Activated naive CD4-positive, alpha-beta T cell treated with anti-CD3 and anti-CD28 coated beads for 36 hours (primary cell): ENCODE results near the gene BST2. TPM values are rescaled to one million over a fixed set of nuclear protein-coding genes. Genes with fewer than 3 reads are reported as not detected.

Experiments used
- CTCF ChIA-PET: fragments of 350-600 bp; sonication (Branson Sonifier 250); formaldehyde crosslinking; loops from one replicate; lab custom pipeline; 2021; ENCODE audit warnings: antibody characterized with exemption; lab: Charles Lee
- DNase-seq: peaks from one replicate; pipeline ENCODE4 v3.0.0-alpha.2; 2020
- H3K27ac Mint-ChIP-seq: one replicate; pipeline ENCODE4 v1.8.0; 2021; ENCODE audit warnings: mild to moderate bottlenecking, mixed read lengths
- H3K27me3 Mint-ChIP-seq: one replicate; pipeline ENCODE4 v1.8.0; 2021; ENCODE audit warnings: low read depth, mixed read lengths
- H3K36me3 Mint-ChIP-seq: one replicate; pipeline ENCODE4 v1.8.0; 2021; ENCODE audit warnings: low read depth, mixed read lengths
- H3K4me1 Mint-ChIP-seq: one replicate; pipeline ENCODE4 v1.8.0; 2021; ENCODE audit warnings: low read depth, mixed read lengths
- H3K4me3 Mint-ChIP-seq: one replicate; pipeline ENCODE4 v1.8.0; 2021; ENCODE audit warnings: mild to moderate bottlenecking, moderate library complexity, mixed read lengths
- H3K9me3 Mint-ChIP-seq: one replicate; pipeline ENCODE4 v1.8.0; 2021; ENCODE audit warnings: mixed read lengths
- intact Hi-C: fragments of 100-400 bp; cut with micrococcal nuclease; formaldehyde crosslinking; loops from one replicate; pipeline ENCODE4 v1.15.1; 2023
- total RNA-seq, 2 experiments: library from RNA; stranded (reverse); gene quantifications; one replicate each; pipeline ENCODE4 v1.2.3, GENCODE V29; 2021

Gene BST2
- total RNA-seq, 2 experiments from 2014 or later = 117 to 121 TPM

DNA sequence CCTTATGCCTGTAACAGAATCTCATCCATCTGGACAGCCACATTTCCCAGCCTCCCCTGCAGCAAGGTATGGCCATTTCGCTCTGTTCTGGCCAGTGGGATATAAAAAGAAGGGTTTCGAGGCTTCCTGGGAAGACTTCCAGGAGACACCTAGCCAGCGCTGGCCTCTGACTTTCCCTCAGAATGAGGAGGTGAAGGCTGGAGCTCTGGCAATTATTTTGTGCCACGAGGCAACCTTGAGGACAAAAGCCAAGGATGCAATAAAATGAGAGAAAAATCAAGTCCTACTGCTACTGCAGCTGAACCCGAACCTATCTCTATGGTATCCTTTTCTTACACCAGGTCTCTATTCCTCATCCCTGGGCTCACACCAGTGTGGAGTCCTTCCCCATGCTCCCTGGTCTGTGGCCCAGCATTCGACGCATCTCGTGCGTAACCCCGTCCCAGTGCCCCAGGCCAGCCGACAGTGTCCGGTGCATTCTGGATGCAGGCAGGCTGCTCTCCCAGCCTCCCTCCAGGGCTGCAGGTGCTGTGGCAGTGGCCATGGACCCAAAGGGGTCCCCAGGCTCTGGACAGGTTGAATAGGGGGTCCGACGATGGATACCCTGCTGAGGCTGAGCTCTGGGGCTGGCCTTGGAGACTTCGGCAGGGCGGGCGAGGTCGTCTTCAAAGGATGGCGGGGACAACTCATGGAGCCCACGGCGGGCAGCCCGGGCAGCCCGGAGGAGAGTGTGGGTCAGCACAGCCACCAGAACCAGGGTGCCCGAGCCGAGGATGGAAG is 30.9 kb upstream of the BST2 start:
- Mint-ChIP-seq H3K4me1 (no peaks in the 10 kb centered on the region), H3K36me3 (no peaks in the 10 kb centered on the region), H3K27me3 (no peaks in the 10 kb centered on the region), H3K9me3 (no peaks in the 10 kb centered on the region), H3K4me3 (no peak overlapping the region), H3K27ac (no peak overlapping the region)
- CTCF ChIA-PET = interaction anchor here (0.7 to 1.1 kb wide), 3 partner anchors 11 to 42 kb away, joined by 3 read pairs; no protein-coding TSS in a partner anchor
- no peak for DNase-seq
- intact Hi-C loops = no loop called here

DNA sequence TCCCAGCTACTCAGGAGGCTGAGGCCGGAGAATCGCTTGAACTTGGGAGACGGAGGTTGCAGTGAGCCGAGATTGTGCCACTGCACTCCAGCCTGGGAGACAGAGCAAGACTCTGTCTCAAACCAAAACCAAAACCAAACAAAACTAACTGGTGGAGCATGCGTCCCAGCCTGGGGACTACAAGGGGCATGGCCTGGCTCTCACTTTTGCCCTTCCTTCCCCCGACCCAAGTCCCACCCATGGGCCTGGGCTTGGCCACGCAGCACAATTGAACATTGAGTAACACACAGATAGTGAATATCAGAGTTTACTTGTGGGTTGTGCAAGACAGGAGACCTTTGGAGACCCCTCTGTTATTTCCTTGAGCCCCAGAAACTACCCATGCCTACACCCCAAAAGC is 29.8 kb upstream of the BST2 start:
- CTCF ChIA-PET = no interaction called here
- no peak overlapping the region for H3K27ac Mint-ChIP-seq
- intact Hi-C loops = no loop called here
- H3K4me1 Mint-ChIP-seq = no peaks in the 10 kb centered on the region
- no peaks in the 10 kb centered on the region for H3K27me3 Mint-ChIP-seq
- no peaks in the 10 kb centered on the region for H3K9me3 Mint-ChIP-seq
- H3K4me3 Mint-ChIP-seq = no peak overlapping the region
- DNase-seq = no peak
- H3K36me3 Mint-ChIP-seq = no peaks in the 10 kb centered on the region

DNA sequence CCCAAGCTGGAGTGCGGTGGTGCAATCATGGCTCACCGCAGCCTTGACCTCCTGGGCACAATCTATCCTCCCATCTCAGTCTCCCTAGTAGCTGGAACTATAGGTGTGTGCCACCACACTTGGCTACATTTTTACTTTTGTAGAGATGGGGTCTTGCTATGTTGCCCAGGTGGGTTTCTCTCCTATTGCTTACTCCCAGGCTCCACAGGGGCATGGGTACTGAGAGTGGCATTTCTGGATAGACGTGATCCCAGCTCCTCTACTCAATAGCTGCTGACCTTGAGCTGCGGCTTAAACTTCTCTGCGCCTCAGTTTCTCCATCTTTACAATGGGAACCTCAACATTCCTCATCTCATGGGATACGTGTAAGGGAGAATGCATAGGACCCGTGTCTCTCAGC is 26.0 kb upstream of the BST2 start:
- Mint-ChIP-seq H3K36me3 (no peaks in the 10 kb centered on the region), H3K4me1 (no peaks in the 10 kb centered on the region), H3K27me3 (no peaks in the 10 kb centered on the region), H3K4me3 (no peak overlapping the region), H3K27ac (no peak overlapping the region), H3K9me3 (no peaks in the 10 kb centered on the region)
- no peak for DNase-seq
- intact Hi-C loops = no loop called here
- CTCF ChIA-PET = interaction anchor here (0.6 to 1.6 kb wide), 2 partner anchors 10 to 65 kb away, joined by 4 to 5 read pairs; no protein-coding TSS in a partner anchor

DNA sequence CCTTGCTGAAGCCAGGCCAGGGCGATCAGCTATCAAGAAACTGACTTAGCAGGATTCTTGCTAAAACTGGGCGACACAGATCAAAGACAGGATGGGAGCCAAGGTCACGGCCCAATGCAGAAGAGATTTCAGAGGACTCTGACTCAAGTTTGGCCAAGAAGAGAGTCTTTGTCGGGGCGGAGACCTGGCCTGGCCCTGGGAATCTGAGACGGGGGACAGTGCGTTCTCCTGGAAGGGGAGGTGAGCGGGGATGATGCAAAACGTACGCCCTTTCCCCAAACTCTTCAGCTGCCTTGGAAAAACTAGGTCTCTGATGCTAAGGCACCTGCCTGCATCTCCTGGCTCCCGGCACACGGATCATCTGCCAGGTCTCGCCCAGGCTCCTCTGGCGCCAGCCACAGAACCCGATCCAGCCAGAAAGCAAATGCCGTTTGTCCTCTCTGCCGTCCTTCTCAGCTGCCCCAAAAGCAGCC is 24.2 kb upstream of the BST2 start:
- H3K9me3 Mint-ChIP-seq = no peaks in the 10 kb centered on the region
- no peak overlapping the region for H3K4me3 Mint-ChIP-seq
- H3K27ac Mint-ChIP-seq = no peak overlapping the region
- CTCF ChIA-PET = interaction anchor here (0.8 to 1.6 kb wide), 3 partner anchors 10 to 44 kb away, joined by 4 read pairs; partner anchors contain the start of gene MVB12A
- peaks cover 2% of the 10 kb centered on the region for H3K4me1 Mint-ChIP-seq
- no peak for DNase-seq
- H3K36me3 Mint-ChIP-seq = no peaks in the 10 kb centered on the region
- no peaks in the 10 kb centered on the region for H3K27me3 Mint-ChIP-seq
- intact Hi-C loops = no loop called here

DNA sequence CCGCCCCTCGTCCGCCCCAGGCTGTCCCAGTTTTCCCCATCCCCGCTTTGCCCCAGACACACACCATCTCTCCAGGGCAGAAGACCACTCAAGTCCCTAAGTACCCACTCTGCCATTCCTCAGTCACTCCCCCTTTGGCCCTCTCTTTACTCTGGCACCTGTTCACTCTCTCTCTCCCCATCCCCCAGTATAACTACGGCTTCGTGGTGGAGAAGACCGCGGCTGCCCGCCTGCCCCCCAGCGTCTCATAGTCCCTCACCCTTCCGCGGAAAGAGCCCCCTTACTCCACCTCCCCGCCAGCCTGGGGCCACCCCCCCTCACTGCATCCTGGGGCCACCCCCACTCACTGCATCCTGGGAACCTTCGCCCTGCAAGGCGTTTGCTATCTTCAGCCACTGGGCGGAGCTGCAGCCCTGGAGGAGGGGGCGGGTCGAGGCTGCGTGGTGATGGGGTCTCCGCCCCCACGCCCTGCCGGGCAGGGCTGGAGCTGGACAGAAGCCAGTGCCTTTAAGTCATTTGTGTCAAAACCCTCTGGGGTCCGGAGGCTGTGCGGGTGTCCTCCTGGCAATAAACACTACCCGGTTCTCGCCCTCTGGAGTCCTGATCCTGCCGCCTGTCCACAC is 19.4 kb upstream of the BST2 start:
- Mint-ChIP-seq H3K27me3 (no peaks in the 10 kb centered on the region), H3K4me1 (peaks cover 7% of the 10 kb centered on the region), H3K36me3 (no peaks in the 10 kb centered on the region), H3K4me3 (no peak overlapping the region), H3K27ac (no peak overlapping the region), H3K9me3 (no peaks in the 10 kb centered on the region)
- CTCF ChIA-PET = interaction anchor here (1.1 kb wide), 1 partner anchor 22 kb away, joined by 3 read pairs; no protein-coding TSS in a partner anchor
- peak; percentile 69 for DNase-seq
- intact Hi-C loops = loop anchor here (1.0 to 2.0 kb wide), 2 partner anchors 24 to 41 kb away; partner anchors contain the start of gene TMEM221

DNA sequence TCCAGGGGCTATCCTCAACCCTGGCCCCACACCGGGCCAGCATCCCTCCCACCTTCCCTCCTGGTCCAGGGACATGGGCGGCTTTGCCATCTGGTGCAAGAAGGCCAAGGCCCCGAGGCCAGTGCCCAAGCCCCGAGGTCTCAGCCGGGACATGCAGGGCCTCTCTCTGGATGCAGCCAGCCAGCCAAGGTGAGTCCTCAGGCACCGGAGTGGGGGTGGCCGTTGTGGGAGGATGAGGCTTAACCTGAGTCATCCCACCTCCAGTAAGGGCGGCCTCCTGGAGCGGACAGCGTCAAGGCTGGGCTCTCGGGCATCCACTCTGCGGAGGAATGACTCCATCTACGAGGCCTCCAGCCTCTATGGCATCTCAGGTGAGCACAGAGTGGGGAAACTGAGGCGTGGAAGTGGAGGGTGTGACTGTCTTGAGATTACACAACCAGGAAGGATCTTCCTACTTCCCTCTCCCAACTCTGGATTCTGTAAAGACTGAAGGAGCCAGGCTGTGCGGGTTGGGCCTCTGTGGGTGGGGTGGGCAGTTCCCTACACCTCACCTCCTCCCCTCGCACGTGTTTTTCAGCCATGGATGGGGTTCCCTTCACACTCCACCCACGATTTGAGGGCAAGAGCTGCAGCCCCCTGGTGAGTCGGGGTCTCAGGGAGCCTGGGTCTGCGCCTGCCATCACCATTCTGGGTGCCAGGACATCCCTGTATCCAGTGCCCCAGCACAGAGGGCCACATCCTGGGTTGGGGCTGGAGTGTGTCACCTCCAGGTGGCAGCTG is 18.2 kb upstream of the BST2 start:
- Mint-ChIP-seq H3K4me1 (peaks cover 17% of the 10 kb centered on the region), H3K9me3 (no peaks in the 10 kb centered on the region), H3K27me3 (no peaks in the 10 kb centered on the region), H3K4me3 (no peak overlapping the region), H3K27ac (no peak overlapping the region), H3K36me3 (no peaks in the 10 kb centered on the region)
- no peak for DNase-seq
- CTCF ChIA-PET = interaction anchor here (0.7 kb wide), 1 partner anchor 312 kb away, joined by 4 read pairs; no protein-coding TSS in a partner anchor
- intact Hi-C loops = loop anchor here (2.0 kb wide), 1 partner anchor 25 kb away; the partner anchor contains the start of gene TMEM221

DNA sequence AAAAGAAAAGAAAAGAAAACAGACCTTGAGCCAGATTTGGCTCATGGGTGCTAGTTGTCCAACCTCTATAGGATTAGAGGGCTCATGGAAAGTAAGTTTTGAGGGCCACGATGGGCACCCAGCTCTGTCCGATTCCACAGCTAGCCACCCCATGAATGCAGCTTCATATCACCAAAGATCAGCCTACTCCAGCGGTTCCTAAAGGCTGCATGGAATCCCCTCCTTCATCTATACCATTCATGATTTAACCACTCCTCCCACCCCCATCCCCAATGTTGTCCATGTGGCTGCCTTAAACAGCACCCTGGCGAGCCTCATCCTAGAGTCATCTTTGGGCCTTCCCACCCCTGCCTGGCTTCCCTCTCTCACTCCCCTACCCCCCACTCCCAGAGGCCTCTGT is 16.5 kb upstream of the BST2 start:
- intact Hi-C loops = no loop called here
- H3K4me3 Mint-ChIP-seq = no peak overlapping the region
- CTCF ChIA-PET = interaction anchor here (0.6 to 1.3 kb wide), 2 partner anchors 19 to 302 kb away, joined by 4 to 5 read pairs; no protein-coding TSS in a partner anchor
- no peaks in the 10 kb centered on the region for H3K9me3 Mint-ChIP-seq
- H3K36me3 Mint-ChIP-seq = peaks cover 1% of the 10 kb centered on the region
- no peak for DNase-seq
- no peak overlapping the region for H3K27ac Mint-ChIP-seq
- peaks cover 17% of the 10 kb centered on the region for H3K4me1 Mint-ChIP-seq
- H3K27me3 Mint-ChIP-seq = no peaks in the 10 kb centered on the region

DNA sequence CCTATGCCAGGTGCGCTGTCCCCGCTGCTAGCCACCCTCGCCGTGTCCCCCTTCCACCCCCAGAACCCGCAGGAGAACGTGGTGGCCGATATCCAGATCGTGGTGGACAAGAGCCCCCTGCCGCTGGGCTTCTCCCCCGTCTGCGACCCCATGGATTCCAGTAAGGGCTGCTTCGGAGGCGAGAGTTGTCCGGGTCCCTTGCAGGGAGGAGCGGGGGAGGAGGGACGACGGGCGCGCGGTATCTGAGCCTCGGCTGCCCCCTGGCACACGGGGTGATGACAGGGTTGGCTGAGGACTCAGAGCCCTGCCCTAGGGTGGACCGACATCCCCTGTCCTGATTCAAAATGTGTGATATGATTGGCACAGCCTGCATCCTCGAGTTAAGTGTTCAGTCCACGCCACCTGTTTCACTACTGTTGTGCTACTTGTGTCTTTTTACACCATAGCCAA is 15.1 kb upstream of the BST2 start:
- H3K4me1 Mint-ChIP-seq = peaks cover 17% of the 10 kb centered on the region
- intact Hi-C loops = loop anchor here (1.0 kb wide), 1 partner anchor 25 kb away; no protein-coding TSS in a partner anchor

DNA sequence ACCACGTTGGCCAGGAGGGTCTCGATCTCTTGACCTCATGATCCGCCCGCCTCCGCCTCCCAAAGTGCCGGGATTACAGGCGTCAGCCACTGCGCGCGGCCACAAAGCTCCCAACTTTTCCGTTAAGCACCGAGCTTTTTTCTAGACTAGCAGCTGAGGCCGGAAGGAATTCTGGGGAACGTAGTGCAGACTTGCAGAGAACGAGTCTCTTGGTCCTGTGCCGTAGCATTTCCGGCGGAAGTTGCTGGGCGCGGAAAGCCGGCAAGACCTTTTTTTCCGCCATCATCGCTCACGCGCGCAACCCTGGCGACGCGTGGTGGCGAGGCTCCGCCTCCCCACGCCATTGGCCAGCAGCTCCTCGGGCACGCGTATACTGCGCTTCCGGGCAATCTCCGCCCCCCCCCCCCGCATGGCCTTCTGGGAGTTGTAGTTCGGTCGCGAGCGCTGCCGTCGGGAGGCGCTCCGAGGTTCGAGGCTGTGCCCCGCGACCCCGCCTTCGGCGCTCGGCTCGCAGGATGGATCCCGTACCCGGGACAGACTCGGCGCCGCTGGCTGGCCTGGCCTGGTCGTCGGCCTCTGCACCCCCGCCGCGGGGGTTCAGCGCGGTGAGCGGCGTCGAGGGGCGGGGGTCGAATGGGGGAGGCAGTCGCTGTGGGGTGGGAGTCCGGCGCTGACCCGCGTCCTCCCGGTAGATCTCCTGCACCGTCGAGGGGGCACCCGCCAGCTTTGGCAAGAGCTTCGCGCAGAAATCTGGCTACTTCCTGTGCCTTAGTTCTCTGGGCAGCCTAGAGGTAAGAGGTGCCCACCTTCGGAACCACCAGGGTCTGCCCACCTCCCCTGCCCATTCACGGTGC is 14.4 kb upstream of the BST2 start, which contains the start of gene MVB12A:
TSS of gene MVB12A (plus strand) at position 427 of the 854 bp plus-strand sequence. CDS start at position 516, 89 bp downstream.
- H3K27ac Mint-ChIP-seq = peak within 1 kb of the TSS; percentile 87
- intact Hi-C loops = loop anchor here (1.0 kb wide), 6 partner anchors 15 to 153 kb away; partner anchors contain the start of genes BABAM1, BST2, DDA1 and GTPBP3

More for the DNA sequence above, 15.1 kb upstream of the BST2 start:
- DNase-seq = peak; percentile 52
- Mint-ChIP-seq H3K4me3 (peak overlapping the region; percentile 87), H3K36me3 (peaks cover 3% of the 10 kb centered on the region), H3K27ac (no peak overlapping the region), H3K27me3 (no peaks in the 10 kb centered on the region), H3K9me3 (no peaks in the 10 kb centered on the region)
- CTCF ChIA-PET = interaction anchor here (1.0 to 1.4 kb wide), 3 partner anchors 8 to 26 kb away, joined by 4 to 5 read pairs (median 5); partner anchors contain the start of gene CCDC194

DNA sequence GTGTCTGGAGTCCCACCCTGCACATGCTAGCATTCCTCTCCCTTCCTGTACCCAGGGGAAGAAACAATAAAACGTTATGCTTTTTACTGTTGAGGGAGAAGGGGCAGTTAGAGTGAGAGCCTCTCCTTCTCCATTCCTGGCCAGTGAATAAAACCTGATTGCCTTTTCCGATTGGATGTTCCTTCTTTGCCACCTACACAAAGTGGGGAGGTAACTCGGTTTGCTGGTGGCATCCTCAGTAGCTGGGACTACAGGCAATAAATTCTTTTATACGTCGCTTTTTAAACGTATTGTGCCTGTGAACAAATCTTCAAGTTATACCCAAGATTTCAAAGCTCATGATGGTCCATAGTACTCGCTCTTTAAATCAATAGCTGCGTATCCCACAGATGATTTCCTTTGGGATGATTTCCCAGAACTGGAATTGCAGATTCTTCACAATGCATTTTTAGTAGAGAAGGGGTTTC is 13.8 kb upstream of the BST2 start:
- CTCF ChIA-PET = interaction anchor here (0.8 to 1.7 kb wide), 7 partner anchors 10 to 47 kb away, joined by 3 to 8 read pairs (median 4); partner anchors contain the start of gene CCDC194
- Mint-ChIP-seq H3K27me3 (no peaks in the 10 kb centered on the region), H3K4me3 (peak overlapping the region; percentile 87), H3K9me3 (no peaks in the 10 kb centered on the region), H3K36me3 (peaks cover 4% of the 10 kb centered on the region), H3K27ac (peak overlapping the region; percentile 87), H3K4me1 (peaks cover 14% of the 10 kb centered on the region)
- intact Hi-C loops = loop anchor here (1.0 kb wide), 5 partner anchors 14 to 152 kb away; partner anchors contain the start of genes BABAM1, BST2, DDA1 and GTPBP3
- DNase-seq = no peak

More for the DNA sequence above, 14.4 kb upstream of the BST2 start, which contains the start of gene MVB12A:
- Mint-ChIP-seq H3K27me3 (no peaks in the 10 kb centered on the region), H3K36me3 (peaks cover 3% of the 10 kb centered on the region), H3K9me3 (no peaks in the 10 kb centered on the region), H3K4me3 (peak within 1 kb of the TSS; percentile 87), H3K4me1 (peaks cover 17% of the 10 kb centered on the region)
- peak; percentile 98 for DNase-seq
- CTCF ChIA-PET = interaction anchor here (0.6 to 1.7 kb wide), 8 partner anchors 9 to 46 kb away, joined by 3 to 8 read pairs (median 4); partner anchors contain the start of gene CCDC194
